OCI-LY7 (cell line): ENCODE measurements around the gene SDF2.

Source experiments
- CTCF ChIP-seq: fragments of 200-600 bp; sonication (generic); conservative IDR thresholded peaks from 2 replicates; pipeline ENCODE4 v1.5.1; 2014; ENCODE audit warnings: mild to moderate bottlenecking, antibody characterized with exemption, low read length, moderate library complexity, mixed read lengths
- EZH2phosphoT487 ChIP-seq: fragments of 200-600 bp; sonication (generic); IDR thresholded peaks from 2 replicates; pipeline ENCODE4 v1.6.1; 2018; ENCODE audit warnings: low read depth, borderline replicate concordance, mild to moderate bottlenecking, mixed run types, antibody characterized with exemption, low read length, moderate library complexity, mixed read lengths

GRCh38 chr17:28704219-28704858 lies 42.6 kb upstream of the SDF2 start:
- no peak for TF ChIP-seq CTCF
- no peak for TF ChIP-seq EZH2phosphoT487
